Duodenal mucosa (tissue), 2 donors: ENCODE data around the gene COPG2.

Source experiments
- H3K27ac ChIP-seq: one replicate; pipeline ENCODE4 v1.7.0; 2013; ENCODE audit warnings: low read depth, low read length
- H3K27me3 ChIP-seq, 2 donors: one replicate each; pipeline ENCODE4 v1.7.0; 2013; ENCODE audit warnings: low read length in 2 of 2, control low read depth in 1 of 2; ENCODE audit not compliant: insufficient read depth in 2 of 2, control insufficient read depth in 1 of 2
- H3K36me3 ChIP-seq, 2 donors: one replicate each; pipeline ENCODE4 v1.7.0; 2013; ENCODE audit warnings: low read length in 2 of 2, control low read depth in 1 of 2; ENCODE audit not compliant: insufficient read depth in 2 of 2, control insufficient read depth in 1 of 2
- H3K4me1 ChIP-seq, 2 donors: one replicate each; pipeline ENCODE4 v1.7.0; 2013; ENCODE audit warnings: low read length in 2 of 2, control low read depth in 1 of 2; ENCODE audit not compliant: insufficient read depth in 2 of 2, control insufficient read depth in 1 of 2
- H3K4me3 ChIP-seq, 2 donors: one replicate each; pipeline ENCODE4 v1.7.0; 2013; ENCODE audit warnings: low read length in 2 of 2, low read depth in 1 of 2
- H3K9ac ChIP-seq, 2 donors: one replicate each; pipeline ENCODE4 v1.7.0; 2013; ENCODE audit warnings: low read length in 2 of 2, low read depth in 1 of 2
- H3K9me3 ChIP-seq, 2 donors: one replicate each; pipeline ENCODE4 v1.7.0; 2013; ENCODE audit warnings: low read length in 2 of 2, control low read depth in 1 of 2; ENCODE audit not compliant: control insufficient read depth in 1 of 2

COPG2 gene

DNA sequence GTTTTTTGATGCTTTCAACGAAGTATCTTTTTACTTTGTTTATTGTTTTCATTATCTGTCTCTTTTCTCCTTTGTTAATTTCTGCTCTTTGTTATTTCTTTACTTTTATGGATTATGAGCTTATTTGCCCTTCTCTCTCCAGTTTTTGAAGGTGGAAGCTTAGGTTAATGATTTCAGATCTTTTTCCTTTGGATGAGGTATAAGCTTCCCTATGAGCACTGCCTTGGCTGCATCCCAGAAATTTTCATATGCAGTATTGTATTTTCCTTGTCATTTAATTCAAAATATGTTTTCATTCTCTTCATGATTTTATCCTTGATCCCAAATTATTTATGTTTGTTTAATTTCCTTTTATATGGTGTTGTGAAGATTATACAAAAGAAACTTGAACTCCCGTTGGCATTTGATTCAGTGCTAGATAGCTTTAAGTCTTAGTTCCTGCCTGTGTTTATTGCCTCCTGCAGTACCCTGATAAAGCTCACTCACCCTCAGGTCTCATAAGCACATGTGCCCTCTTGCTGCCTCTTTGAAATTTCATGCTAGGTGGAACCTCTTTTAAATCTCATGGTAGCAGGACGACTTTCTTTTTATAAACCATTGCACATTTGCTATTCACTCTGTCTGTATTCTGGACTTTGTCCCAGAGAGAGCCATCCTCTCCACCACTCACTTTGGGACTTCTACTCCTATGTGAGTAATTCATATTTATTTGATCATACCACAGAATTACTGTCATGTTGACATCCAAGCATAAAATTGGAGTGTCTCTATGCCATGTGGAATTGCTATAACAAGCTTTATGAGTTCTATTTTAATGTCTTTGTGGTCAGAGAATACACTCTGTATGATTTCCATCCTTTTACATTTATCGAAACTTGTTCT, 204.8 kb downstream of the COPG2 start:
- Histone ChIP-seq H3K4me3 (no peak overlapping the region), H3K4me1 (no peaks in the 10 kb centered on the region), H3K36me3 (no peaks in the 10 kb centered on the region), H3K9me3 (peaks cover 3 to 4% of the 10 kb centered on the region in 2 donors), H3K27ac (no peak overlapping the region), H3K9ac (no peak overlapping the region), H3K27me3 (no peaks in the 10 kb centered on the region)

DNA sequence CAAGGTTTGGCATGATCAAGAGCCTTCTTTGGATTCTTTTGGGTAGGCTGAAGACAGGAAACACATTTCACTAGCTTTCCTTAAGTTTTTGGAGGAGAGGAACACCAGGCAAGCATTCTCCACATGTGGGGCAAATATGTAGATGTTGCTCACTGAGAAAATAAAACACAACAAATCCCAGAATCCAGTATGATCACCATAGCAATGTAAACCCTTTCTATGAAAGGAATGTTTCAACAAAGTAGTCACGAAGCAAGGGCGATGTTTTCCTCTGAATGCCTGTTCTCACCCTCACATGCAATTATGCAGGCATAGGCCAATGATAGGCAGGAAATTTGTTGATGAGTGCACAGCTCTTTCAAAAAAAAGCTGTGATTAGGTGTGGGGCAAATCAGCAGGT, 207.3 kb downstream of the COPG2 start:
- Histone ChIP-seq H3K27me3 (no peaks in the 10 kb centered on the region), H3K4me3 (no peak overlapping the region), H3K9ac (no peak overlapping the region), H3K27ac (no peak overlapping the region), H3K4me1 (no peaks in the 10 kb centered on the region), H3K36me3 (no peaks in the 10 kb centered on the region), H3K9me3 (peaks cover 3 to 4% of the 10 kb centered on the region in 2 donors)

DNA sequence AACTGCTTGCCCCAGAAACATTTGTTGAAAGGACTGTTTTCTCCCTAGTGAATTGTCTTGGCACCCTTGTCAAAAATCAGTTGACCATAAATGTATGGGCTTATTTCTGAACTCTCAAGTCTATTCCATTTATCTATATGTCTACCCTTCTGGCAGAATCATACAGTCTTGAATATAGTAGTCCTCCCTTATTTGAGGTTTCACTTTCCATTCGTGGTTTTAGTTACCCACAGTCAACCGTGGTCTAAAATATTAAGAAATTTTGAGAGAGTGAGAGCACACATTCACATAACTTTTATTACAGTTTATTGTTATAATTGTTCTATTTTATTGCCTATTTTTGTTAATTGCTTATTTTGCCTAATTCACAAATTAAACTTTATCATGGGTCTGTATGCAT, 210.3 kb downstream of the COPG2 start:
- Histone ChIP-seq H3K9me3 (peaks cover 3 to 4% of the 10 kb centered on the region in 2 donors), H3K27me3 (no peaks in the 10 kb centered on the region), H3K4me3 (no peak overlapping the region)

More for the DNA sequence above, 210.3 kb downstream of the COPG2 start:
- Histone ChIP-seq H3K4me1 (no peaks in the 10 kb centered on the region), H3K27ac (no peak overlapping the region), H3K36me3 (no peaks in the 10 kb centered on the region), H3K9ac (no peak overlapping the region)
